Gastroesophageal sphincter (tissue), 3 donors: ENCODE data around the gene BPNT1.

Source experiments
- CTCF ChIP-seq, 4 experiments: fragments of 200-600 bp in 2 of 4; fragments of 450-650 bp in 2 of 4; sonication (generic) in 1 of 4; IDR thresholded peaks; one replicate each; pipeline ENCODE4 v1.5.1; 2017 to 2019; ENCODE audit warnings: antibody characterized with exemption in 4 of 4, mild to moderate bottlenecking in 2 of 4, moderate library complexity in 2 of 4
- EP300 ChIP-seq: sonication (generic); formaldehyde crosslinking; IDR thresholded peaks from one replicate; pipeline ENCODE4 v1.6.1; 2017; ENCODE audit warnings: antibody characterized with exemption, mild to moderate bottlenecking
- POLR2A ChIP-seq, 2 donors: fragments of 450-650 bp; IDR thresholded peaks; one replicate each; pipeline ENCODE4 v1.6.1; 2017; ENCODE audit warnings: antibody characterized with exemption in 2 of 2, mild to moderate bottlenecking in 2 of 2, moderate library complexity in 1 of 2
- POLR2AphosphoS5 ChIP-seq: sonication (generic); formaldehyde crosslinking; IDR thresholded peaks from one replicate; pipeline ENCODE4 v1.6.1; 2017; ENCODE audit warnings: antibody characterized with exemption

- TF ChIP-seq CTCF (IDR thresholded peaks at IDR 0.05) (no peak), POLR2A (IDR thresholded peaks at IDR 0.05) (no peak), POLR2AphosphoS5 (no peak), EP300 (no peak)
Observed at GRCh38 chr1:220076861-220077762, 12.5 kb downstream of the BPNT1 start.
